ENCODE data around the gene CDAN1. TPM values are rescaled to one million over a fixed set of nuclear protein-coding genes. Genes with fewer than 3 reads are reported as not detected.

The CDAN1 gene
- total and polyA plus RNA-seq, 4 donors = 2.4 to 9.5 (median 7.1) TPM

GRCh38 chr15:42674472-42674871 is 62.5 kb downstream of the CDAN1 start:
- H3K36me3 ChIP-seq (ENCODE audit: control insufficient read depth in 4 of 4, insufficient read depth in 3 of 4, low read depth in 1 of 4, low read length in 3 of 4) = no peaks in the 10 kb centered on the region
- DNase-seq (ENCODE audit: low spot score) = no peak
- no peak overlapping the region for H3K4me3 ChIP-seq (ENCODE audit: low read depth in 1 of 3, low read length in 3 of 3)

More at GRCh38 chr15:42674472-42674871, 62.5 kb downstream of the CDAN1 start:
- no peak overlapping the region for H3K27ac ChIP-seq (ENCODE audit: low read depth in 1 of 2, low read length in 2 of 2)
- no peaks in the 10 kb centered on the region for H3K9me3 ChIP-seq (ENCODE audit: control insufficient read depth in 4 of 4, low read length in 3 of 4)
- no peaks in the 10 kb centered on the region for H3K27me3 ChIP-seq (ENCODE audit: control insufficient read depth in 4 of 4, insufficient read depth in 4 of 4, low read length in 3 of 4)
- no peak for TF ChIP-seq NR2F2 (IDR thresholded peaks at IDR 0.05)
- TF ChIP-seq SP1 (IDR thresholded peaks at IDR 0.05) = no peak
- TF ChIP-seq HNF4A (conservative IDR thresholded peaks at IDR 0.05) = no peak
- TF ChIP-seq CTCF (IDR thresholded peaks at IDR 0.05; ENCODE audit: low read depth, low read length, missing input control) = no peak
- TF ChIP-seq JUND (IDR thresholded peaks at IDR 0.05) = no peak
- TF ChIP-seq YY1 (IDR thresholded peaks at IDR 0.05) = no peak
- no peak for TF ChIP-seq ATF3 (IDR thresholded peaks at IDR 0.05)
- TF ChIP-seq ZBTB33 (IDR thresholded peaks at IDR 0.05) = no peak
- TF ChIP-seq EGR1 (IDR thresholded peaks at IDR 0.05; ENCODE audit: low read depth in 2 of 2) = no peak
- no peak for TF ChIP-seq FOXA1 (IDR thresholded peaks at IDR 0.05)
- TF ChIP-seq MAX (IDR thresholded peaks at IDR 0.05) = no peak
- no peak for TF ChIP-seq FOXA2 (IDR thresholded peaks at IDR 0.05)
- TF ChIP-seq TAF1 (conservative IDR thresholded peaks at IDR 0.05) = no peak
- no peak for TF ChIP-seq RXRA (IDR thresholded peaks at IDR 0.05)
- no peak for TF ChIP-seq HNF4G (IDR thresholded peaks at IDR 0.05)
- no peak for TF ChIP-seq GABPA (IDR thresholded peaks at IDR 0.05 in 1 of 2, conservative IDR thresholded peaks at IDR 0.05 in 1 of 2)
- TF ChIP-seq REST (IDR thresholded peaks at IDR 0.05) = no peak
- WGBS = 95% methylated on average over 6 of the region's 6 CpGs
- no peak overlapping the region for H3K9ac ChIP-seq (ENCODE audit: low read depth in 1 of 2, low read length in 2 of 2)
- H3K4me1 ChIP-seq (ENCODE audit: control insufficient read depth in 4 of 4, insufficient read depth in 4 of 4, low read length in 3 of 4) = no peaks in the 10 kb centered on the region

Other genes starting within 250 kb of the CDAN1 start
- gene ZNF106, start 246.0 kb downstream of the CDAN1 start, total RNA-seq = 10 to 100 TPM; 21.0 to 25.4 TPM
- gene ZNF106, start 246.0 kb downstream of the CDAN1 start, polyA plus RNA-seq = 10 to 100 TPM in 1 of 2 donors, 1 to 10 TPM in 1; 7.5 to 19.9 TPM
- 10 to 100 TPM; 31.3 to 42.9 TPM for gene SNAP23, start 241.5 kb downstream of the CDAN1 start, total RNA-seq
- gene SNAP23, start 241.5 kb downstream of the CDAN1 start, polyA plus RNA-seq = 10 to 100 TPM; 16.0 to 19.3 TPM
- gene LRRC57, start 188.3 kb downstream of the CDAN1 start, total RNA-seq = 10 to 100 TPM in 1 of 2 donors, 1 to 10 TPM in 1; 7.4 to 14.1 TPM
- gene LRRC57, start 188.3 kb downstream of the CDAN1 start, polyA plus RNA-seq = 1 to 10 TPM; 2.7 to 3.2 TPM
- 10 to 100 TPM in 1 of 2 donors, 1 to 10 TPM in 1; 6.9 to 23.2 TPM for gene HAUS2, start 188.3 kb downstream of the CDAN1 start, total RNA-seq
- 1 to 10 TPM; 4.1 to 6.2 TPM for gene HAUS2, start 188.3 kb downstream of the CDAN1 start, polyA plus RNA-seq
- gene STARD9, start 161.5 kb downstream of the CDAN1 start, total RNA-seq = 1 to 10 TPM in 1 of 2 donors, under 1 TPM in 1; 0.75 to 3.9 TPM
- under 1 TPM; 0.26 to 0.32 TPM for gene STARD9, start 161.5 kb downstream of the CDAN1 start, polyA plus RNA-seq
- 1 to 10 TPM; 5.4 to 6.4 TPM for gene TTBK2, start 183.7 kb upstream of the CDAN1 start, total RNA-seq
- 1 to 10 TPM; 1.0 to 3.1 TPM for gene TTBK2, start 183.7 kb upstream of the CDAN1 start, polyA plus RNA-seq

Measured in liver (tissue), 9 donors.